Mucosa of descending colon (tissue), 3 donors: ENCODE measurements around the gene RPH3AL. TPM values are rescaled to one million over a fixed set of nuclear protein-coding genes. Genes with fewer than 3 reads are reported as not detected.

Experiments
- ATAC-seq: fragments of 200-7000 bp; cut with Tn5 transposase; one replicate; pipeline ENCODE4 v1.9.1; 2020; ENCODE audit warnings: mild to moderate bottlenecking, moderate library complexity
- DNase-seq, 3 donors: peaks; one replicate each; pipeline ENCODE4 v3.0.0-alpha.2; 2020
- H3K36me3 ChIP-seq: fragments of 200-600 bp; one replicate; pipeline ENCODE4 v1.8.0; 2021; ENCODE audit warnings: low read depth, mild to moderate bottlenecking
- H3K4me1 ChIP-seq: fragments of 200-600 bp; one replicate; pipeline ENCODE4 v1.8.0; 2021; ENCODE audit warnings: low read depth, mild to moderate bottlenecking
- H3K4me3 ChIP-seq: fragments of 200-600 bp; one replicate; pipeline ENCODE4 v1.8.0; 2021; ENCODE audit warnings: mild to moderate bottlenecking
- H3K9me3 ChIP-seq: fragments of 200-600 bp; one replicate; pipeline ENCODE4 v1.8.0; 2021; ENCODE audit warnings: mild to moderate bottlenecking
- CTCF ChIP-seq: fragments of 200-600 bp; IDR thresholded peaks from one replicate; pipeline ENCODE4 v1.8.0; 2022; ENCODE audit warnings: antibody characterized with exemption, mild to moderate bottlenecking
- intact Hi-C, 2 donors: fragments of 100-400 bp; cut with DNase I in 1 of 2; cut with micrococcal nuclease in 1 of 2; formaldehyde crosslinking; loops; one replicate each; pipeline versions ENCODE4 v1.11.0 to v1.11.1; 2022; cut with DNase I, micrococcal nuclease
- total RNA-seq, 3 donors: library from RNA; stranded (reverse); fragmentation: NEBNext Ultra II Directional in 2 of 3; extraction: Animal tissue kit (Norgen Biotek cat#: 25700) in 2 of 3; gene quantifications; one replicate each; pipeline versions ENCODE4 v1.2.1 to v1.2.4, GENCODE V29; 2021 to 2023
- donor health status: DM: no; HTN: no; CAD: no; lungs with moderate emphysema.
- donor health status: DM: no; HTN: no; CAD: no.
- donor health status: DM: no; HTN: yes; CAD: no.

The RPH3AL gene
- total RNA-seq, 3 donors from 2014 or later, result 24.0 to 44.1 (median 36.7) TPM

- peak; percentile 73 for ATAC-seq
Measured at GRCh38 chr17:193841-194806, 158.5 kb downstream of the RPH3AL start.

GRCh38 chr17:193426-193810 lies 159.2 kb downstream of the RPH3AL start:
- TF ChIP-seq CTCF, result no peak
- Histone ChIP-seq H3K36me3 (no peaks in the 10 kb centered on the region), H3K4me1 (no peaks in the 10 kb centered on the region), H3K9me3 (no peaks in the 10 kb centered on the region), H3K4me3 (no peak overlapping the region)
- no peak for DNase-seq
- no peak for ATAC-seq
- intact Hi-C loops, result no loop called here

More at GRCh38 chr17:193841-194806, 158.5 kb downstream of the RPH3AL start:
- H3K9me3 ChIP-seq, result no peaks in the 10 kb centered on the region
- TF ChIP-seq CTCF, result no peak
- intact Hi-C loops, result no loop called here
- no peaks in the 10 kb centered on the region for H3K36me3 ChIP-seq
- no peak for DNase-seq
- no peak overlapping the region for H3K4me3 ChIP-seq
- H3K4me1 ChIP-seq, result no peaks in the 10 kb centered on the region

- no peak for ATAC-seq
- Histone ChIP-seq H3K9me3 (no peaks in the 10 kb centered on the region), H3K4me1 (no peaks in the 10 kb centered on the region), H3K36me3 (no peaks in the 10 kb centered on the region), H3K4me3 (no peak overlapping the region)
- TF ChIP-seq CTCF, result no peak
- DNase-seq, result no peak
- intact Hi-C loops, result no loop called here
Measured at GRCh38 chr17:192666-193425, 159.8 kb downstream of the RPH3AL start.

GRCh38 chr17:189444-189843 lies 163.2 kb downstream of the RPH3AL start:
- no peaks in the 10 kb centered on the region for H3K4me1 ChIP-seq
- ATAC-seq (no peak), DNase-seq (no peak)
- intact Hi-C loops, result no loop called here
- H3K36me3 ChIP-seq, result no peaks in the 10 kb centered on the region
- no peak for TF ChIP-seq CTCF
- no peaks in the 10 kb centered on the region for H3K9me3 ChIP-seq
- H3K4me3 ChIP-seq, result no peak overlapping the region

- Histone ChIP-seq H3K4me1 (no peaks in the 10 kb centered on the region), H3K36me3 (no peaks in the 10 kb centered on the region), H3K4me3 (no peak overlapping the region), H3K9me3 (no peaks in the 10 kb centered on the region)
- intact Hi-C loops, result no loop called here
- ATAC-seq (no peak), DNase-seq (no peak)
- TF ChIP-seq CTCF, result no peak
Measured at GRCh38 chr17:187130-187529, 165.5 kb downstream of the RPH3AL start.
